HG03045 (cell line): ENCODE data around the gene ZNF160.

Experiments
- ATAC-seq: cut with Tn5 transposase; IDR thresholded peaks from one replicate; pipeline ENCODE4 v1.9.1; 2021; ENCODE audit warnings: mild to moderate bottlenecking, moderate library complexity; ENCODE audit not compliant: unreplicated experiment

Gene ZNF160

GRCh38 chr19:53094754-53095575 is 8.3 kb downstream of the ZNF160 start:
- ATAC-seq = no peak

- no peak for ATAC-seq
Observed at GRCh38 chr19:53092723-53093122, 10.5 kb downstream of the ZNF160 start.

- ATAC-seq = no peak
Observed at GRCh38 chr19:53091413-53092254, 11.6 kb downstream of the ZNF160 start.

GRCh38 chr19:53088091-53088490 is 15.1 kb downstream of the ZNF160 start:
- no peak for ATAC-seq

GRCh38 chr19:53086949-53087348 is 16.3 kb downstream of the ZNF160 start:
- no peak for ATAC-seq

- ATAC-seq = no peak
Observed at GRCh38 chr19:53085496-53085895, 17.7 kb downstream of the ZNF160 start.

- ATAC-seq = no peak
Observed at GRCh38 chr19:53082929-53083328, 20.3 kb downstream of the ZNF160 start.

GRCh38 chr19:53079313-53079924 is 23.8 kb downstream of the ZNF160 start:
- ATAC-seq = no peak

- no peak for ATAC-seq
Observed at GRCh38 chr19:53078668-53079067, 24.6 kb downstream of the ZNF160 start.

- no peak for ATAC-seq
Observed at GRCh38 chr19:53076984-53077383, 26.2 kb downstream of the ZNF160 start.

GRCh38 chr19:53068834-53069233 is 34.4 kb downstream of the ZNF160 start:
- no peak for ATAC-seq

- ATAC-seq = no peak
Observed at GRCh38 chr19:53068199-53068598, 35.0 kb downstream of the ZNF160 start.

- ATAC-seq = no peak
Observed at GRCh38 chr19:53057904-53058580, 45.2 kb downstream of the ZNF160 start.

GRCh38 chr19:53055117-53055516 is 48.1 kb downstream of the ZNF160 start:
- no peak for ATAC-seq

GRCh38 chr19:53047379-53047778 is 55.8 kb downstream of the ZNF160 start:
- ATAC-seq = no peak

GRCh38 chr19:53045536-53045935 is 57.7 kb downstream of the ZNF160 start:
- ATAC-seq = no peak

- no peak for ATAC-seq
Observed at GRCh38 chr19:53041366-53041765, 61.9 kb downstream of the ZNF160 start.

GRCh38 chr19:53037101-53038097 is 65.8 kb downstream of the ZNF160 start:
- no peak for ATAC-seq

GRCh38 chr19:53034948-53035675 is 68.1 kb downstream of the ZNF160 start:
- ATAC-seq = no peak
